ENCODE data around the gene IL1R2. TPM values are rescaled to one million over a fixed set of nuclear protein-coding genes. Genes with fewer than 3 reads are reported as not detected.

The IL1R2 gene
- total RNA-seq, 4 donors from 2014 or later, result 2.9 to 8.2 (median 4.9) TPM

GRCh38 chr2:101975171-101975870 lies 16.4 kb upstream of the IL1R2 start:
- no peaks in the 10 kb centered on the region for H3K36me3 ChIP-seq
- no peak for TF ChIP-seq POLR2A (IDR thresholded peaks at IDR 0.05)
- TF ChIP-seq CTCF (IDR thresholded peaks at IDR 0.05), result no peak
- H3K27me3 ChIP-seq, result no peaks in the 10 kb centered on the region
- no peak for DNase-seq
- no peak overlapping the region for H3K27ac ChIP-seq
- intact Hi-C loops (cut with DNase I; ENCODE audit: low total_unique reads), result no loop called here
- H3K4me3 ChIP-seq, result no peak overlapping the region
- no peaks in the 10 kb centered on the region for H3K9me3 ChIP-seq
- no peaks in the 10 kb centered on the region for H3K4me1 ChIP-seq

- Histone ChIP-seq H3K36me3 (no peaks in the 10 kb centered on the region), H3K9me3 (no peaks in the 10 kb centered on the region), H3K4me1 (no peaks in the 10 kb centered on the region), H3K27ac (no peak overlapping the region), H3K4me3 (no peak overlapping the region), H3K27me3 (no peaks in the 10 kb centered on the region)
- no peak for DNase-seq
- intact Hi-C loops (cut with DNase I; ENCODE audit: low total_unique reads), result no loop called here
- TF ChIP-seq POLR2A (IDR thresholded peaks at IDR 0.05) (no peak), CTCF (IDR thresholded peaks at IDR 0.05) (no peak)
Measured at GRCh38 chr2:101976891-101977290, 14.9 kb upstream of the IL1R2 start.

- no peaks in the 10 kb centered on the region for H3K4me1 ChIP-seq
- DNase-seq, result no peak
- intact Hi-C loops (cut with DNase I; ENCODE audit: low total_unique reads), result no loop called here
Measured at GRCh38 chr2:101980368-101980767, 11.4 kb upstream of the IL1R2 start.

GRCh38 chr2:101981066-101981465 lies 10.7 kb upstream of the IL1R2 start:
- Histone ChIP-seq H3K4me1 (no peaks in the 10 kb centered on the region), H3K27me3 (no peaks in the 10 kb centered on the region), H3K27ac (no peak overlapping the region), H3K4me3 (no peak overlapping the region), H3K36me3 (no peaks in the 10 kb centered on the region), H3K9me3 (no peaks in the 10 kb centered on the region)
- intact Hi-C loops (cut with DNase I; ENCODE audit: low total_unique reads), result no loop called here
- DNase-seq, result no peak
- TF ChIP-seq POLR2A (IDR thresholded peaks at IDR 0.05), result no peak
- no peak for TF ChIP-seq CTCF (IDR thresholded peaks at IDR 0.05)

More at GRCh38 chr2:101980368-101980767, 11.4 kb upstream of the IL1R2 start:
- Histone ChIP-seq H3K36me3 (no peaks in the 10 kb centered on the region), H3K9me3 (no peaks in the 10 kb centered on the region), H3K27me3 (no peaks in the 10 kb centered on the region), H3K27ac (no peak overlapping the region), H3K4me3 (no peak overlapping the region)
- TF ChIP-seq POLR2A (IDR thresholded peaks at IDR 0.05) (no peak), CTCF (IDR thresholded peaks at IDR 0.05) (no peak)

GRCh38 chr2:101981504-101981903 lies 10.3 kb upstream of the IL1R2 start:
- no peak for DNase-seq
- Histone ChIP-seq H3K9me3 (no peaks in the 10 kb centered on the region), H3K27me3 (no peaks in the 10 kb centered on the region), H3K4me1 (no peaks in the 10 kb centered on the region), H3K36me3 (no peaks in the 10 kb centered on the region), H3K27ac (no peak overlapping the region), H3K4me3 (no peak overlapping the region)
- TF ChIP-seq CTCF (IDR thresholded peaks at IDR 0.05) (no peak), POLR2A (IDR thresholded peaks at IDR 0.05) (no peak)
- intact Hi-C loops (cut with DNase I; ENCODE audit: low total_unique reads), result no loop called here
